Measurements from ENCODE around the gene ADARB2.

Gene ADARB2

DNA sequence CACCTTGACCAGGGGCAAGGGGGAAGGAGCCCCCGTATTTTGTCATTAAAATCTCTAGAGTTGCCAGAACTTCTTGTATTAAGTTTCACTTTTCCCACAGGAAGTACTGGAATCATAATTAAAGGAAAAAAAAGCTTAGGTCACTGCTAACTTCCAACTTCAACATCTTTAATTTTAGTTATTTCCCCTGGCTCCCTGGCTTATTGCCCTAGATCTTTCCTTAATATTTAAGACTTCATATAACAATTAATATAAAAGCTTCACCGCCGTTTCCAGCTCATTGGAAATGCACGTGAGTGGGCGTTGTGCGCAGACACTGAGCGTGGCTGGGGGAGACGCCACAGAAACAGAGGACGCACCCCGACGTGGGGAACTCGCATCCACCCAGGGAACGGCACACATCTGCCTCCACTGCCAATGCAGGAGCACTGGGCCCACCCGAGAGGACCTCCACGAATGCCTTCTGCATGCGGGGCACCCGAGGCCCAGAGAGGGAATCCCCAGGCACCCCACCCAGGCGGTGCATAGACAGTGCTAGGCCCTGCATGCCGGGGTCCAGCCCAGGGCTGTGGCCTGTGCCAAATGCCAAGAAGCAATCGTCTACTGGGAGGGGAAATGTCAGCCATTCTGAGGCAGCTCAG lies 72.2 kb downstream of the ADARB2 start:
- DNase-seq (ENCODE audit: low read depth, low spot score), result no peak
- POLR2A ChIA-PET, result no interaction called here
- TF ChIP-seq CTCF (IDR thresholded peaks at IDR 0.05; ENCODE audit: insufficient read depth, low read length, missing control alignments), result no peak
- CTCF ChIA-PET, result no interaction called here
- H3K4me3 ChIP-seq (ENCODE audit: low read depth, low read length), result no peak overlapping the region

GRCh38 chr10:1664333-1664964 lies 72.9 kb downstream of the ADARB2 start:
- no peak for TF ChIP-seq CTCF (IDR thresholded peaks at IDR 0.05; ENCODE audit: insufficient read depth, low read length, missing control alignments)
- CTCF ChIA-PET, result no interaction called here
- no peak overlapping the region for H3K4me3 ChIP-seq (ENCODE audit: low read depth, low read length)
- no peak for DNase-seq (ENCODE audit: low read depth, low spot score)
- POLR2A ChIA-PET, result no interaction called here

GRCh38 chr10:1663226-1663625 lies 74.1 kb downstream of the ADARB2 start:
- TF ChIP-seq CTCF (IDR thresholded peaks at IDR 0.05; ENCODE audit: insufficient read depth, low read length, missing control alignments), result no peak
- H3K4me3 ChIP-seq (ENCODE audit: low read depth, low read length), result no peak overlapping the region
- CTCF ChIA-PET, result no interaction called here
- POLR2A ChIA-PET, result no interaction called here
- DNase-seq (ENCODE audit: low read depth, low spot score), result no peak

DNA sequence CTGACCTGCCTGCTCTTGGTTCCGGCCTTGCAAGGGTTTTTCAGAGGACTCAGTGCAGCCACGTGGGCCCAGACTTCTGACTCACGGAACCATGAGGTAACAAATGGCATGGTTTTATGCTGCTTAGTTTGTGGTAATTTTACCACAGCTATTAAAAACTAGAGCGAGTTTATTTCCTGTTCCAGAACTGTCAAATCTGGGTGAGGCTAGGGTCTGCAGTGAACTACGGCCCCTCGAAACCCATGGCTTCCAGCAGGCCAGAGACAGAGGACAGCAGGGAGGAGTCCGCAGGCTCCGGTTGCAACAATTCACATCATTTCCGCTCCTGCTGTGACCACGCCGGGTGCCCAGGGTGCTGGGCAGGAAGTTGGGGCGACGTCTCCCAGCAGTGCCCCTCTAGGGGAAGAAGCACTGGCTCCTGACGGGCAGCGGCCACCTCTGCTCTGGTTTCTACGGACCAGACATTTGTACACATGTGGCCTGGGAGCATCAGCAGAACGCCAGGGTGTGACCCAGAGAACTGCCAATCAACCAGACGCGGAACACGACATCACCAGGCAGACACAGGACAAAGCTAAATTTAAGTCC lies 74.8 kb downstream of the ADARB2 start:
- POLR2A ChIA-PET, result no interaction called here

GRCh38 chr10:1661859-1662437 lies 75.4 kb downstream of the ADARB2 start:
- ChIA-PET CTCF (no interaction called here), POLR2A (no interaction called here)
- TF ChIP-seq CTCF (IDR thresholded peaks at IDR 0.05; ENCODE audit: insufficient read depth, low read length, missing control alignments), result no peak
- DNase-seq (ENCODE audit: low read depth, low spot score), result no peak
- no peak overlapping the region for H3K4me3 ChIP-seq (ENCODE audit: low read depth, low read length)

More for the DNA sequence above, 74.8 kb downstream of the ADARB2 start:
- H3K4me3 ChIP-seq (ENCODE audit: low read depth, low read length), result no peak overlapping the region
- CTCF ChIA-PET, result no interaction called here
- no peak for DNase-seq (ENCODE audit: low read depth, low spot score)
- no peak for TF ChIP-seq CTCF (IDR thresholded peaks at IDR 0.05; ENCODE audit: insufficient read depth, low read length, missing control alignments)

GRCh38 chr10:1661416-1661815 lies 75.9 kb downstream of the ADARB2 start:
- no peak for TF ChIP-seq CTCF (IDR thresholded peaks at IDR 0.05; ENCODE audit: insufficient read depth, low read length, missing control alignments)
- CTCF ChIA-PET, result no interaction called here
- H3K4me3 ChIP-seq (ENCODE audit: low read depth, low read length), result no peak overlapping the region
- POLR2A ChIA-PET, result no interaction called here
- DNase-seq (ENCODE audit: low read depth, low spot score), result no peak

All from AG04449 (cell line).